Type B pancreatic cell (in vitro differentiated cells): ENCODE measurements around the gene GPER1. TPM values are rescaled to one million over a fixed set of nuclear protein-coding genes. Genes with fewer than 3 reads are reported as not detected.
"Not testable (repeated sequence)": the region's sequence is repeated elsewhere in the genome, so short reads cannot be mapped to it uniquely, and the experiment has no call there.

Experiments used
- DNase-seq: peaks from one replicate; pipeline ENCODE4 v3.0.0; 2021; ENCODE audit warnings: mixed read lengths; ENCODE audit not compliant: unreplicated experiment; ENCODE audit errors: extremely low spot score
- H3K27ac Mint-ChIP-seq: 2 replicates; pipeline ENCODE4 v1.8.0; 2021; ENCODE audit warnings: mild to moderate bottlenecking, mixed read lengths
- H3K27me3 Mint-ChIP-seq: 2 replicates; pipeline ENCODE4 v1.8.0; 2021; ENCODE audit warnings: mixed read lengths
- H3K36me3 Mint-ChIP-seq: 2 replicates; pipeline ENCODE4 v1.8.0; 2021; ENCODE audit warnings: mixed read lengths
- H3K4me1 Mint-ChIP-seq: one replicate; pipeline ENCODE4 v1.8.0; 2021; ENCODE audit warnings: mixed read lengths; ENCODE audit not compliant: unreplicated experiment
- H3K4me3 Mint-ChIP-seq: 2 replicates; pipeline ENCODE4 v1.8.0; 2021; ENCODE audit warnings: mild to moderate bottlenecking, mixed read lengths
- H3K9me3 Mint-ChIP-seq: 2 replicates; pipeline ENCODE4 v1.8.0; 2021; ENCODE audit warnings: mixed read lengths
- total RNA-seq: library from RNA; stranded (reverse); gene quantifications from 2 replicates; pipeline ENCODE4 v1.2.1, GENCODE V29; 2021; ENCODE audit warnings: low replicate concordance
- TF ChIP-seq, protein P1 (sequence below): fragments of 200-600 bp; sonication (generic); conservative IDR thresholded peaks from 2 replicates; pipeline ENCODE4 v1.5.0; 2021; ENCODE audit warnings: antibody characterized with exemption, mild to moderate bottlenecking

The GPER1 gene
- total RNA-seq, 1 donor from 2014 or later = 5.0 TPM

DNA sequence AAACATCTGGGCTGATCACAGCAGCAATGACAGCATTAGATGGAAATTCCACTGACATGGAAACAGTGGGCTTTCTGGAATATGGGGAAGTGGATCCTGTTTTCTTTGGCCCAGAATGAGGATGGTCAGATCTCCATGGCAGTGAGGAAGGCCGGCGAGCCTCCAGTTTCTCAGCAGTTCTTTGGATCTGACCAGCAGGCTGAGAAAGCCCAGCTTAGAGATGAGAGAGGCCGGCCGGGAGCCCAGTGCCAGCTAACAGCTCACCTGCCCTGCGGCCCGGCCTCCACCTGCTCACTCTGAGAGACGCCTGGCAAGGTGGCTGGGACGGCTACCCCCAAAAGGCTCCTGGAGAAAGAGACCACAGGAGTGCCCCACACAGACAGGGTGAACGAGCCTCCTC lies 24.2 kb downstream of the GPER1 start:
- no peak overlapping the region for H3K4me3 Mint-ChIP-seq
- no peaks in the 10 kb centered on the region for H3K36me3 Mint-ChIP-seq
- no peaks in the 10 kb centered on the region for H3K9me3 Mint-ChIP-seq
- no peaks in the 10 kb centered on the region for H3K27me3 Mint-ChIP-seq
- TF ChIP-seq, protein P1, sequence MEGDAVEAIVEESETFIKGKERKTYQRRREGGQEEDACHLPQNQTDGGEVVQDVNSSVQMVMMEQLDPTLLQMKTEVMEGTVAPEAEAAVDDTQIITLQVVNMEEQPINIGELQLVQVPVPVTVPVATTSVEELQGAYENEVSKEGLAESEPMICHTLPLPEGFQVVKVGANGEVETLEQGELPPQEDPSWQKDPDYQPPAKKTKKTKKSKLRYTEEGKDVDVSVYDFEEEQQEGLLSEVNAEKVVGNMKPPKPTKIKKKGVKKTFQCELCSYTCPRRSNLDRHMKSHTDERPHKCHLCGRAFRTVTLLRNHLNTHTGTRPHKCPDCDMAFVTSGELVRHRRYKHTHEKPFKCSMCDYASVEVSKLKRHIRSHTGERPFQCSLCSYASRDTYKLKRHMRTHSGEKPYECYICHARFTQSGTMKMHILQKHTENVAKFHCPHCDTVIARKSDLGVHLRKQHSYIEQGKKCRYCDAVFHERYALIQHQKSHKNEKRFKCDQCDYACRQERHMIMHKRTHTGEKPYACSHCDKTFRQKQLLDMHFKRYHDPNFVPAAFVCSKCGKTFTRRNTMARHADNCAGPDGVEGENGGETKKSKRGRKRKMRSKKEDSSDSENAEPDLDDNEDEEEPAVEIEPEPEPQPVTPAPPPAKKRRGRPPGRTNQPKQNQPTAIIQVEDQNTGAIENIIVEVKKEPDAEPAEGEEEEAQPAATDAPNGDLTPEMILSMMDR = no peak
- DNase-seq = no peak
- no peak overlapping the region for H3K27ac Mint-ChIP-seq
- no peaks in the 10 kb centered on the region for H3K4me1 Mint-ChIP-seq

DNA sequence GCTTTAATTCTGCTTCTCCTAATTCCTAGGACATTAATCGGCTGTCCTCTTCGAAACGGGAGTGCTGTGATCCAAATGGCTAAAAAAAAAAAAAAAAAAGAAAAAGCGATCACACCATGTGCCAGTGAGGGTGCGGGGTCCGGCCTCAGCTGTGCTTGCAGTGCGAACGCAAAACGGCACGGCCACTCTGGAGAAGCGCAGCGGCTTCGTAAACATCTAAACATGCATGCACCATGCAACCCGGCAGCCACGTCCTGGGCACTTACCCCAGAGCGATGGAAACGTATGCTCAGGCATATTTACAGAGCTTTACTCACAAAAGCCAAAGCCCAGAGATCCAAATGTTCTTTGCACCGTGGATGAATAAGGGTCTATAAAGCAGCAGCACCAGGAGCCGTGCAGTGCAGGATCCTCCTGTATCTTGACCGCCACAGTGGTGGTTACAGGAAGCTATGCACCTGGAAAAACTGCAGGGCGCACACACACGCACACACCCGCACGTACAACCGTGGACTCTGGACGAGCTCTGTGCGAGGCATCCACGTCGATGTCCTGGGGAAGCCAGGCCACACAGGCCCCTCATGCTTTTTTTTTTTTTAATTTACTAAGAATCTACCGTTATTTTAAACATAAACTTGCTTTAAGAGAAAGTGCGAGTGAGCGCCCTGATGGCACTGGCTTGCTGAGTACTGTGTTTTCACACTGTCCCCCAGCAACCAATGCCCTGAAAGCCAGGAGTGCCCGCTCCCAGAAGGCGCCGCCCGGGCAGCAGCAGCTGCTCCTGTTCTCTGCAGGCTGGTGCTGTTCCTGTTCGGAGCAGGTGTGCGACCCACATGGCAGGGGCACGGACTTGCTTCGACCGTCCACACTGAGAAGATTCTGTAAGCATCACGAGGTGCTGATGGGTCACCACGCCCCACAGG lies 25.0 kb downstream of the GPER1 start:
- Mint-ChIP-seq H3K9me3 (no peaks in the 10 kb centered on the region), H3K27me3 (no peaks in the 10 kb centered on the region), H3K36me3 (peaks cover 5% of the 10 kb centered on the region), H3K4me1 (no peaks in the 10 kb centered on the region), H3K27ac (no peak overlapping the region), H3K4me3 (no peak overlapping the region)
- DNase-seq = no peak
- TF ChIP-seq, protein P1 = no peak

DNA sequence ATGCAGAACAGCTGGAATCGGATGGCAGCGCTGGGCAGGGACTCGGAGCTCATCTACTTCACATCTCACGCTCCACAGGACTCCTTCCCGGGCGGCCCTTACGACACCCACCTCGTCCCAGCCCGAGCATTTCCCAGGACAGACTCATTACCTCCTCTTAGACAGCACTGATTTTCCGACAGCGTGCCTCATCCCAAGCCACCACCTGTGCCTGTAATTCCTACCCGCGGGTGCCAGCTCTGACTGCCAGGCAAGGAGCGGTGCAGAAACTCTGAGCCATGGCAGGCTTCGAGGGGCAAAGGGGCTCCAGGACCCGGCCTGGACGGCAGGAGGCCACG lies 25.6 kb downstream of the GPER1 start:
- Mint-ChIP-seq H3K27ac (no peak overlapping the region), H3K27me3 (no peaks in the 10 kb centered on the region), H3K36me3 (peaks cover 5% of the 10 kb centered on the region), H3K4me3 (no peak overlapping the region), H3K4me1 (no peaks in the 10 kb centered on the region), H3K9me3 (no peaks in the 10 kb centered on the region)
- TF ChIP-seq, protein P1 = no peak
- DNase-seq = no peak

DNA sequence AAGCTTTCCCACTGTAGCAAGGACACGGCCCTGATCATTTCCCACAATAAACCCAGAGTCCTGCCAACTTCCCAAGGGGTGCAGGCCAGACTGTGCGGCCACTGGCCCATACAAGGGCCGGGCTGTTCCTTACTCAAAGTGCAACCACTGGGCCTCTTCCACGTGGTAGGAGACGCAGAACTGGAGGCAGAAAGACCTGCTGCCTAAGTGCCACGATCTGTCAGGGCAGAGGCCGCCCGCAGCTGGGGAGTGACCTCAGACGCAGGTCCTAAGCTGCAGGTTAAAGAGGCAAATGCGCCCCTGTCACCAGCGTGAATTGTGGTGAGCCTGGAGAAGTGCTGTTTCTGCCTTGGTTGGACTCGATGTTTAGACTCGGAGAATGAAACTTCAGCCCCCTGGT lies 26.2 kb downstream of the GPER1 start:
- Mint-ChIP-seq H3K27ac (peak overlapping the region; percentile 62), H3K9me3 (no peaks in the 10 kb centered on the region), H3K36me3 (peaks cover 5% of the 10 kb centered on the region)

DNA sequence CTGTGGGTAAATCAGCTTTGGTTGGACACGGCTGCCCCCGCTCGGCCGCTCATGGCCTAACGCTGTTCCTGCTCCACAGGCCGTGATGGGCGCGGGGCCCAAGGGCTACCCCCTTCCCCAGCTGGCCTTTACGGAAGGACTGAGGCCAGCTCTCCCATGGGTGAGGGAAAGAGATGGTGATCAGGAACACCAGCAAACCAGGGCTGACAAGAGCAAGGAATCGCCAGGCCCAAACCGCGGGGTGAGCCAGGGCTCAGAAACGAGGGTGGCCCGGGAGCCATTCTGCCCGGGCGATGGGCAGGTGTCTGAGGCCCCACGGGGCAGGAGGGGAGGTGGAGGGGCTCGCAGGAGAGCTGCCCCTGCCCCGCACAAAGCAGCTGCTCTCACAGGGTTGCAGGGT lies 26.6 kb downstream of the GPER1 start:
- H3K9me3 Mint-ChIP-seq = no peaks in the 10 kb centered on the region
- peaks cover 5% of the 10 kb centered on the region for H3K36me3 Mint-ChIP-seq
- H3K27me3 Mint-ChIP-seq = no peaks in the 10 kb centered on the region
- H3K4me3 Mint-ChIP-seq = no peak overlapping the region
- H3K4me1 Mint-ChIP-seq = no peaks in the 10 kb centered on the region
- TF ChIP-seq, protein P1 = no peak
- no peak overlapping the region for H3K27ac Mint-ChIP-seq
- no peak for DNase-seq

More for the DNA sequence above, 26.2 kb downstream of the GPER1 start:
- H3K27me3 Mint-ChIP-seq = no peaks in the 10 kb centered on the region
- no peak for DNase-seq
- H3K4me1 Mint-ChIP-seq = no peaks in the 10 kb centered on the region
- no peak overlapping the region for H3K4me3 Mint-ChIP-seq
- TF ChIP-seq, protein P1 = no peak

DNA sequence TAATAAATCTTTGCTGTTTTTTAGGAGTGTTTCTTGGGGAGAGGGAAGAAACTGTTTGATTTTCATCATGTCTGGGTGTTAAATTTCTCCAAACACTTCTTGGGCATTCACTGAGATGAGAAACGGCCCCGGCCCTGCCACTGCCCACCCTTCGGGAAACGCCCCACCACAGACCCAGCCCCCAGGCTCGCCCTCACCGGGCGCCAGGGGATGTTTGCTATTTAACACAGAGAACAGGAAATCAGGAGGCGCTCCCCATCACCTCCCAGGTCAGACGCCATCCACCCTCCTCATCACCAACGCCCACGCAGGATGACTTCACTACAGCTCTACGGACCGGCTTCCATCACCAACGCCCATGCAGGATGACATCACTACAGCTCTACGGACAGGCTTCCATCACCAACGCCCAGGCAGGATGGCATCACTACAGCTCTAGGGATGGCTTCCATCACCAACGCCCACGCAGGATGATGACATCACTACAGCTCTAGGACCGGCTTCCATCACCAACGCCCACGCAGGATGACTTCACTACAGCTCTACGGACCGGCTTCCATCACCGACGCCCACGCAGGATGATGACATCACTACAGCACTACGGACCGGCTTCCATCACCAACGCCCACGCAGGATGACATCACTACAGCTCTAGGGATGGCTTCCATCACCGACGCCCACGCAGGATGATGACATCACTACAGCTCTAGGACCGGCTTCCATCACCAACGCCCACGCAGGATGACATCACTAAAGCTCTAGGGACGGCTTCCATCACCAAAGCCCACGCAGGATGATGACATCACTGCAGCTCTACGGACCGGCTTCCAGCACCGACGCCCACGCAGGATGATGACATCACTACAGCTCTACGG lies 27.5 kb downstream of the GPER1 start:
- not testable (repeated sequence) for H3K4me3 Mint-ChIP-seq, H3K9me3 Mint-ChIP-seq, DNase-seq, H3K27me3 Mint-ChIP-seq, H3K36me3 Mint-ChIP-seq, H3K4me1 Mint-ChIP-seq, H3K27ac Mint-ChIP-seq

DNA sequence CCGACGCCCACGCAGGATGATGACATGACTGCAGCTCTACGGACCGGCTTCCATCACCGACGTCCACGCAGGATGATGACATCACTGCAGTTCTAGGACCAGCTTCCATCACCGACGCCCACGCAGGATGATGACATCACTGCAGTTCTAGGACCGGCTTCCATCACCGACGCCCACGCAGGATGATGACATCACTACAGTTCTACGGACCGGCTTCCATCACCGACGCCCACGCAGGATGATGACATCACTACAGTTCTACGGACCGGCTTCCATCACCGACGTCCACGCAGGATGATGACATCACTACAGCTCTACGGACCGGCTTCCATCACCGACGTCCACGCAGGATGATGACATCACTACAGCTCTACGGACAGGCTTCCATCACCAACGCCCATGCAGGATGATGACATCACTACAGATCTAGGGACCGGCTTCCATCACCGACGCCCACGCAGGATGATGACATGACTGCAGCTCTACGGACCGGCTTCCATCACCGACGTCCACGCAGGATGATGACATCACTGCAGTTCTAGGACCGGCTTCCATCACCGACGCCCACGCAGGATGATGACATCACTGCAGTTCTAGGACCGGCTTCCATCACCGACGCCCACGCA lies 28.6 kb downstream of the GPER1 start:
- H3K9me3 Mint-ChIP-seq, H3K4me1 Mint-ChIP-seq, DNase-seq, H3K27ac Mint-ChIP-seq, H3K27me3 Mint-ChIP-seq, H3K4me3 Mint-ChIP-seq, H3K36me3 Mint-ChIP-seq: not testable (repeated sequence)
